LNCaP clone FGC (cell line): ENCODE data around the gene COPS7A.

ENCODE experiments used
- DNase-seq: peaks from one replicate; pipeline ENCODE4 v3.0.0-alpha.2; 2011; ENCODE audit warnings: low read depth
- H3K4me3 ChIP-seq: 2 replicates; pipeline ENCODE4 v1.5.1; 2011; ENCODE audit warnings: mild to moderate bottlenecking, low read depth, low read length, control low read depth
- CTCF ChIP-seq: IDR thresholded peaks from 2 replicates; pipeline ENCODE4 v1.5.1; 2012; ENCODE audit warnings: mild to moderate bottlenecking; ENCODE audit not compliant: control insufficient read depth, insufficient read depth; ENCODE audit errors: extremely low read depth

COPS7A gene

DNA sequence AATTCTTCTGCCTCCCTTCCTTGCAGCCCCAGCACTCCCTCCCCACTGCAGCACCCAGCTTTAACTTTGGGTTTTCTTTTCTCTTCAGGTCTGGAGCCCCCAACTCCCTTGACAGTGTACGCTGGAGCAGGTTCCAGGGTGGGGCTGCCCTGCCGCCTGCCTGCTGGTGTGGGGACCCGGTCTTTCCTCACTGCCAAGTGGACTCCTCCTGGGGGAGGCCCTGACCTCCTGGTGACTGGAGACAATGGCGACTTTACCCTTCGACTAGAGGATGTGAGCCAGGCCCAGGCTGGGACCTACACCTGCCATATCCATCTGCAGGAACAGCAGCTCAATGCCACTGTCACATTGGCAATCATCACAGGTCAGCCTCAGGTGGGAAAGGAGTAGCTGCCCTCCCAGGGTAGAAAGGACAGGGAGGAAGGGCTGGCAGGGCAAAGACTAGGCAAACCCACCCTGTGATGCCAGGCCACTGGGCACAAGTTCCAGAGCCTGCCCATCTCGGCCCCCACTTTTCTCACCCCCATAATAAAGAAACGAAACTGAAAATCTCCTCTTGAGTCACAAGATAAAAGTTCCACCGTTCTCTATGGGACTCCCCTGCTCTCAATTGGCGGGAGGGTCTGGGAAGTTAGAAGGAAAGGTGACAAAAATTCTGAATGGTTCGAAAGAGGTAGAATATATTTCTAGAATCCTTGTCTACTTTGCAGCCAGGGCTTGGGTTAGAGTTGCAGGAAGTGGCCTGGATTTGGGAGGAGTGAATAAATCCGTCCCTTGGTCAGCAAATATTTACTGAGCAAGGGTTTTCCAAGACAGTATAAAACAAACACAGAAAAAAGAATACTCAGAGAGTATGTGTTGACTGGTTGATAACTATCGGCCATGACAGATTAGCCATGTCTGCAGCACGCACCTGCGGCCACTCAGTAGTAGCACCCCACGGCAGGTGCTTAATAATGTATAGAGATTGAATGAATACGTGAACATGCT is 51.6 kb downstream of the COPS7A start:
- TF ChIP-seq CTCF = no peak
- peak overlapping the region; percentile 30 for H3K4me3 ChIP-seq
- DNase-seq = peak; percentile 82

DNA sequence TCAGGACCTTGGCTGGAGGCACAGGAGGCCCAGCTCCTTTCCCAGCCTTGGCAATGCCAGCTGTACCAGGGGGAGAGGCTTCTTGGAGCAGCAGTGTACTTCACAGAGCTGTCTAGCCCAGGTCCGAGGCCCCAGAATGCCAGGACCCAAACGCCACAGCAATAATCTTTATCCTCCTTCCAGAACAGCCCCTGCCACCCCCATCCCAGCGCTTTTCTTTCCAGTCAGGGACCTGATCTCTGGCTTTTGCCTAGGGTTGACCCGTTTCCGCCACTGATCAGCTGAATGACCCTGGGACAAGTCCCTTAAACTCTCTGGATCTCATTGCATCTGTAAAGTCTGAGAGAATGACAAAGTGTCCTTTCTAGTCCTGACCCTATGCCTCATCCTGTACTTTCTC is 53.5 kb downstream of the COPS7A start:
- no peak for DNase-seq
- no peak for TF ChIP-seq CTCF
- H3K4me3 ChIP-seq = peak overlapping the region; percentile 61

GRCh38 chr12:6778217-6778573 is 54.3 kb downstream of the COPS7A start:
- peak; percentile 44 for DNase-seq
- TF ChIP-seq CTCF = no peak
- H3K4me3 ChIP-seq = peak overlapping the region; percentile 61

- peak; percentile 98 for TF ChIP-seq CTCF
- DNase-seq = peak; percentile 92
- peak overlapping the region; percentile 61 for H3K4me3 ChIP-seq
Measured at GRCh38 chr12:6778574-6779550, 55.0 kb downstream of the COPS7A start.

- peak; percentile 50 for DNase-seq
- no peak for TF ChIP-seq CTCF
- no peak overlapping the region for H3K4me3 ChIP-seq
Measured at GRCh38 chr12:6779708-6780432, 56.0 kb downstream of the COPS7A start.

DNA sequence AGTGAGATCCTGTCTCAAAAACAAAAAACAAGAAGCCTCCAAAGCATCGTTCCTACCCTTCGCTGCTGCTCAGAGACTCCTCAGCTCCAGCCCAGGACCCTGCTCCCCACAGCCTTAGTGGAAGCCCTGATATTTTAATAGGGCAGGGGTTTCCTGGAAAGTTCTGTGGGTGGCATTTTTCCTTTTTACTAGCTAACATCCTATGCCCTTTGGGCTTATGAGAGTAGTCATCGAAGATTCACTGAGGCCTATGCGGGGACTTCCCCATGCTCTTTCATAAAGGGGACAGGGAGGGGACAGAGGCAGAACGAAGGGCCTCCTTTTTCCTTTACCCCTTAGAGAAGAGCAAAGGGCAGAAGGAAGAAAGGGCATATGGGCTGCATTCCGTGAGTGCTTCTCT is 56.7 kb downstream of the COPS7A start:
- no peak overlapping the region for H3K4me3 ChIP-seq
- TF ChIP-seq CTCF = no peak
- no peak for DNase-seq
